SW480 (cell line): ENCODE data around the gene ANO8.
"Not testable (repeated sequence)": the region's sequence is repeated elsewhere in the genome, so short reads cannot be mapped to it uniquely, and the experiment has no call there.

Experiments used
- DNase-seq: peaks from one replicate; pipeline ENCODE4 v3.0.0-alpha.2; 2016; ENCODE audit warnings: low spot score

The ANO8 gene

DNA sequence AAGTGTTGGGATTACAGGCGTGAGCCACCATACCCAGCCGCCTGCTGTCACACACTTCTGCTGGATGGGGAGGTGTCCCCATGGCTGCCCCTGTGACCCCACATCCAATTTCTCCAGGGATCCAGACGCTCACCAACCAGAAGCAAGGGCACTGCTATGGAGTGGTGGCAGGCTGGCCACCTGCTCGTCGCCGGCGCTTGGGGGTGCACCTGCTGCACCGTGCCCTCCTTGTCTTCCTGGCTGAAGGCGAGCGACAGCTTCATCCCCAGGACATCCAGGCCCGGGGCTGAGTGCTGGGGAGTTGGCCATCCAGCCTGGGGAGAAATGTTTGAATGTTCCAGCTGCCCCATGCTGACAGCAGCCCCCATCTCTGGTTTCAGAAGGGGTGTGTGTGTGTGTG, 48.4 kb downstream of the ANO8 start:
- no peak for DNase-seq

DNA sequence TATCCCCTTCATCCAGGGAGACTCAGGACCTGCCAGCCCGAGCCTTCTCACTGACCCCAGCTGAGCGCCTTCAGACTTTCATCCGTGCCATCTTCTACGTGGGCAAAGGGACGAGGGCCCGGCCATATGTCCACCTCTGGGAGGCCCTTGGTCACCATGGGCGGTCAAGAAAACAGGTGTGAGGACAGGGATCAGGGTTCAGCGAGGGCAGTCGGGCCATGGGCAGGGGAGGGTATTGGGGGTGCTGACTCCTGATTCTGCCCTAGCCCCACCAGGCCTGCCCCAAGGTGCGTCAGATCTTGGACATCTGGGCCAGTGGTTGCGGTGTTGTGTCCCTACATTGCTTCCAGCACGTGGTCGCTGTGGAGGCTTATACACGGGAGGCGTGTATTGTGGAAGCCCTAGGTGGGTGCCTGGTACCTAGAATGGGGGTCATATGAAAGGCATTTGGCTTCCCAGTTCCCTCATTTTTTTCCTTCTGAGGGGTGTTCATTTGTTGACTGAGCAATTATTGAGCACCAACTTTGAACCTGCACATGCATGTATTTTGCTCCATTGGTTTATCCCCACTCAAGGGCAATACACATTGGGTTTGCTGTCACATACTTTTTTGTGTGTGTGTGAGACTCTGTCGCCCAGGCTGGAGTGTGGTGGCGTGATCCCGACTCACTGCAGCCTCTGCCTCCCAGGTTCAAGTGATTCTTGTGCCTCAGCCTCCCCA, 49.1 kb downstream of the ANO8 start:
- DNase-seq, result no peak

DNA sequence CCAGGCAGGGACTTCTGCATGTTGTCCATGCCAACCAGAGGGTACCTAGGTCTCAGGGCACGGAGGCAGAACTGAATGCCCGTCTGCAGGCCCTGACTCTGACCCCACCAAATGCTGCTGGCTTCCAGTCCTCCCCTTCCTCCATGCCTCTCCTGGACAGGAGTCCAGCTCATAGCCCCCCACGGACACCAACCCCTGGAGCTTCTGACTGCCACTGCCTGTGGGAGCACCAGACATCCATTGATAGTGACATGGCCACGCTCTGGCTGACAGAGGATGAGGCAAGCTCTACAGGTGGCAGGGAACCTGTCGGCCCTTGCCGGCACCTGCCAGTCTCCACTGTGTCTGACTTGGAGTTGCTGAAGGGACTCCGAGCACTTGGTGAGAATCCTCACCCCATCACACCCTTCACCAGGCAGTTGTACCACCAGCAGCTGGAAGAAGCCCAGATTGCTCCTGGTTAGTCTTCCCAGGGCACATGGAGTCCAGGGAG, 51.1 kb downstream of the ANO8 start:
- DNase-seq, result no peak

DNA sequence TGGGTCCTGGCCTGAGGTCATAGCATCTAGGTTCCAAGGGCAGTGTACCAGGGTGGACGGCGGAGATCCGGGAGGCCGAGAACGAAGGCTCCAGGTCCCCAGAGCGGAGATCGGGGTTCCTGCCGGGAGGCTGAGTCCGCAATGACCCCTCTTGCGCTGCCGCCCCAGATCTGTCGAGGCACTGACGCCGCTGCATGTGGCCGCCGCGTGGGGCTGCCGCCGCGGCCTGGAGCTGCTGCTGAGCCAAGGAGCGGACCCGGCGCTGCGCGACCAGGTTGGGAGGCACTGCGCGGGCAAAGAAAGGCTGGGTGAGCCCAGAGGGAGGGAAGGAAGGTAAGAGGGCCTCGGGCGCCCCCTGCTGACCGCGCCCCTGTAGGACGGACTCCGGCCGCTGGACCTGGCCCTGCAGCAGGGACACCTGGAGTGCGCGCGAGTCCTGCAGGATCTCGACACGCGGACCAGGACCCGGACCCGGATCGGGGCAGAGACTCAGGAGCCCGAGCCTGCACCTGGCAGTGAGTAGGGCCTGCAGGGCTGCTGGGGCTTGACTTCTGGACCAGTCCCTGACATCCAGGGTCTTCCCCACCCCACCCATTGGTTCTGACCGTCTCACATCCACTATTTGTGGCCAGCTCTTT, 52.0 kb downstream of the ANO8 start:
- DNase-seq, result peak; percentile 79

DNA sequence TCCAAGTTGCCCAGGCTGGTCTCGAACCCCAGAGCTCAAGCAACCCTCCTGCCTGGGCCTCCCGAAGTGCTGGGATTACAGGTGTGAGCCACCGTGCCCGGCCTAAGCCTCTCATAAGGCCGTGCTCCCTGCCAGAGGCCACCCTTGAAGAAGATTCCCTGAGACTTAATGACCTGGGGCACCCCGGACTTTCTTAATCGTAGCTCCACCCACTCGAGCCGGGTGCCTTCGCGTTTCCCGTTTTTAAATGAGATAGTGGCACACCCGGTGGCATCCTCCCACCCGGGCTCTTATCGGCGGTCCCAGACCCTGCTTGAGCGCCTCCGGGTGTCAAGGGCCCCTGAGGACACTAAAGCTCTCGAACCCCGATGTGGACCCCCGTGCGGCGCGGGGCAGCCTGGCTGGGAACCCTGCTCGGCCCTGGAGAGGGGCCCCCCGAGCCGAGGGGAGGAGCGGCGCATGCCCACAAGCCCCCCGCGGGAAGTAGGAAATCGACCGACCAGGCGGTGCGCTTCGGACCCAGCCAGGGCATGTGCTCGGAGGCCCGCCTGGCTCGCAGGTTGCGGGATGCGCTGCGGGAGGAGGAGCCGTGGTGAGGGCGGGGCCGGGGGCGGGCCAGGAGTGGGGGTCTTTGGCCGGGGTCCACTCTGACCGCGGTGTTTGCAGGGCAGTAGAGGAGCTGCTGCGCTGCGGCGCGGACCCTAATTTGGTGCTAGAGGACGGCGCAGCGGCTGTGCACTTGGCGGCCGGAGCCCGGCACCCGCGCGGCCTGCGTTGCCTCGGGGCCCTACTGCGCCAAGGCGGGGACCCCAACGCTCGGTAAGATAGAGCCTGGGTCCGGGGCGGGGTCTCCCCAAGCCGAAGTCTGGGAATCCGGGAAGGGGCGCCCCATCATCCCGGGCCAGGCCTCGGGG, 53.0 kb downstream of the ANO8 start, which contains the start of gene ANKLE1:
Gene ANKLE1 (plus strand): TSS at position 511 of the 914 bp plus-strand sequence. CDS start 20 bp downstream, at position 531.
- DNase-seq, result no peak

DNA sequence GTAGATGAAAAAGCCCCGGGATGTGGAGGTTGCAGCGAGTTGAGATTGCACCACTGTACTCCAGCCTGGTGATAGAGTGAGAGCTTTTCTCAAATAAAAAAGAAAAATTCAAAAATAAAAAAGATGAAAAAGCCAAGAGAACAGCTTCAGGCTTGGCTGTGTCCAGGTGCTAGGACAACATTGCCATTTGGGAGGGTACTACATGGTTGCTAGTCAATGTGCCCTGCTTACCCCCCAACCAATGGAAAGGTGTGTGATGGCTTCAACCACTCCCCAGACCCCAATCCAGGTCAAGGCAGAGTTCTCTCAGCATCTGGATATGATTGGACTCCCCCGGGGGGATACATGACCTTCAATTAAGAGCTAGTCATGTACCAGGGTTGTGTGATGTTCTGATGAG, 55.2 kb downstream of the ANO8 start:
- no peak for DNase-seq

DNA sequence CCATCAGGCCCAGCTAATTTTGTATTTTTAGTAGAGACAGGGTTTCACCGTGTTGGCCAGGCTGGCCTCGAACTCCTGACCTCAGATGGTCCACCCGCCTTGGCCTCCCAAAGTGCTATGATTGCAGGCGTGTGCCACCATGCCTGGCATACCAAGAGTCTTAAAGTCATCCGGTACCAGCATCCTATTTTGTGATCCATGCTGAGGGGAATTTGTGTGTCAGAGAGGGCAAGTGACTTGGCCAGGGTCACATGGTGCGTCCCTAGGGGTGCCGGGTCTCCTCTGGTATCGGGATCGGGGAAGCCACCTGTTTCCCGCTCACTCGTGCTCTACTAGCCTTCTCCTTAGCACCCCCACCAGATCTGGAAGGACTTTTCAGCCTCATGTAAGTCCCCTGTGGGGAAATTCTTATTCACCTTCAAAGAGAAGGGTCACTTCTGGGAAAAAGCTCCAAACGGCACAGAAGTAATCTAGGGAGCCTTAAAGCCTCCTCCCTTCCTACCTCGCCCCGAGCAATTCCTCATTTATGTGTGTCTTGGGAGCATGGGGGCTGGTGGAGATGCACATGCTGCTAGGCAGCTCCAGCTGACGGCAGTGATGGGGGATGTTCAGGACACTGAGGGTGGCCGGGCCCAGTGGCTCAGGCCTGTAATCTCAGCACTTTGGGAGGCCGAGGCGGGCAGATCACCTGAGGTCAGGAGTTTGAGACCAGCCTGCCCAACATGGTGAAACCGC, 59.0 kb downstream of the ANO8 start:
- no peak for DNase-seq

DNA sequence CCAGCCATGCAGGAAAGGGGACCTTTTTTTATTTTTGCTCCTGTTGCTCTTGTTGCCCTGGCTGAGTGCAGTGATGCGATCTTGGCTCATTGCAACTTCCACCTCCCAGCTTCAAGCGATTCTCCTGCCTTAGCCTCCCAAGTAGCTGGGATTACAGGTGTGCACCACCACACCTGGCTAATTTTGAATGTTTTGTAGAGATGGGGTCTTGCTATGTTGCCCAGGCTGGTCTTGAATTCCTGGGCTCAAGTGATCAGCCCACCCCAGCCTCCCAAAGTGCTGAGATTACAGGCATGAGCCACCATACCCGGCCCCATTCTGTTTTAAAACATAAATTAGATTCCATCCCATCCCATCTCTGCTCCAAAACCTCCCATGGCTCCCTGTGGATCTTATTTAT, 59.8 kb downstream of the ANO8 start:
- DNase-seq, result not testable (repeated sequence)
